ENCODE results near the gene ORAI2. TPM values are rescaled to one million over a fixed set of nuclear protein-coding genes. Genes with fewer than 3 reads are reported as not detected.
"Not testable (repeated sequence)": the region's sequence is repeated elsewhere in the genome, so short reads cannot be mapped to it uniquely, and the experiment has no call there.

The ORAI2 gene
- total RNA-seq, 2 donors from 2014 or later: 30.4 to 54.9 TPM

GRCh38 chr7:102447311-102447710 is 13.9 kb downstream of the ORAI2 start:
- Mint-ChIP-seq H3K4me3 (no peak overlapping the region), H3K27ac (no peak overlapping the region), H3K36me3 (ENCODE audit: low read depth) (peaks cover 28% of the 10 kb centered on the region), H3K4me1 (no peaks in the 10 kb centered on the region), H3K27me3 (no peaks in the 10 kb centered on the region), H3K9me3 (no peaks in the 10 kb centered on the region)
- no peak for ATAC-seq (replicated peaks)

- ATAC-seq (replicated peaks): no peak
- Mint-ChIP-seq H3K4me1 (no peaks in the 10 kb centered on the region), H3K27me3 (no peaks in the 10 kb centered on the region), H3K36me3 (ENCODE audit: low read depth) (peaks cover 20% of the 10 kb centered on the region), H3K27ac (no peak overlapping the region), H3K4me3 (no peak overlapping the region), H3K9me3 (no peaks in the 10 kb centered on the region)
Measured at GRCh38 chr7:102449136-102449535, 15.8 kb downstream of the ORAI2 start.

GRCh38 chr7:102450242-102450641 is 16.9 kb downstream of the ORAI2 start:
- peak; percentile 82 for ATAC-seq (replicated peaks)
- no peaks in the 10 kb centered on the region for H3K9me3 Mint-ChIP-seq
- H3K4me3 Mint-ChIP-seq: no peak overlapping the region
- no peaks in the 10 kb centered on the region for H3K4me1 Mint-ChIP-seq
- no peaks in the 10 kb centered on the region for H3K27me3 Mint-ChIP-seq
- peaks cover 15% of the 10 kb centered on the region for H3K36me3 Mint-ChIP-seq (ENCODE audit: low read depth)
- H3K27ac Mint-ChIP-seq: no peak overlapping the region

- Mint-ChIP-seq H3K4me1 (no peaks in the 10 kb centered on the region), H3K36me3 (ENCODE audit: low read depth) (peaks cover 9% of the 10 kb centered on the region), H3K27me3 (no peaks in the 10 kb centered on the region), H3K4me3 (no peak overlapping the region), H3K9me3 (no peaks in the 10 kb centered on the region), H3K27ac (no peak overlapping the region)
- ATAC-seq (replicated peaks): no peak
Measured at GRCh38 chr7:102451371-102452054, 18.1 kb downstream of the ORAI2 start.

GRCh38 chr7:102452451-102452850 is 19.1 kb downstream of the ORAI2 start:
- H3K36me3 Mint-ChIP-seq (ENCODE audit: low read depth): peaks cover 19% of the 10 kb centered on the region
- H3K27ac Mint-ChIP-seq: no peak overlapping the region
- H3K27me3 Mint-ChIP-seq: no peaks in the 10 kb centered on the region
- no peak overlapping the region for H3K4me3 Mint-ChIP-seq
- no peaks in the 10 kb centered on the region for H3K9me3 Mint-ChIP-seq
- ATAC-seq (replicated peaks): no peak
- no peaks in the 10 kb centered on the region for H3K4me1 Mint-ChIP-seq

- H3K27me3 Mint-ChIP-seq: no peaks in the 10 kb centered on the region
- H3K27ac Mint-ChIP-seq: no peak overlapping the region
- H3K9me3 Mint-ChIP-seq: no peaks in the 10 kb centered on the region
- no peak overlapping the region for H3K4me3 Mint-ChIP-seq
- no peak for ATAC-seq (replicated peaks)
- peaks cover 27% of the 10 kb centered on the region for H3K36me3 Mint-ChIP-seq (ENCODE audit: low read depth)
- H3K4me1 Mint-ChIP-seq: no peaks in the 10 kb centered on the region
Measured at GRCh38 chr7:102453319-102453718, 19.9 kb downstream of the ORAI2 start.

- Mint-ChIP-seq H3K27ac (no peak overlapping the region), H3K36me3 (ENCODE audit: low read depth) (peaks cover 29% of the 10 kb centered on the region), H3K4me1 (no peaks in the 10 kb centered on the region), H3K9me3 (no peaks in the 10 kb centered on the region), H3K4me3 (no peak overlapping the region), H3K27me3 (no peaks in the 10 kb centered on the region)
- no peak for ATAC-seq (replicated peaks)
Measured at GRCh38 chr7:102454468-102454867, 21.1 kb downstream of the ORAI2 start.

- not testable (repeated sequence) for H3K9me3 Mint-ChIP-seq; H3K4me1 Mint-ChIP-seq; H3K4me3 Mint-ChIP-seq; H3K27ac Mint-ChIP-seq; ATAC-seq (replicated peaks); H3K27me3 Mint-ChIP-seq
- H3K36me3 Mint-ChIP-seq (ENCODE audit: low read depth): peaks cover 29% of the 10 kb centered on the region
Measured at GRCh38 chr7:102454932-102455331, 21.6 kb downstream of the ORAI2 start.

- H3K27me3 Mint-ChIP-seq: no peaks in the 10 kb centered on the region
- no peak overlapping the region for H3K4me3 Mint-ChIP-seq
- no peaks in the 10 kb centered on the region for H3K4me1 Mint-ChIP-seq
- peaks cover 29% of the 10 kb centered on the region for H3K36me3 Mint-ChIP-seq (ENCODE audit: low read depth)
- no peaks in the 10 kb centered on the region for H3K9me3 Mint-ChIP-seq
- no peak overlapping the region for H3K27ac Mint-ChIP-seq
- no peak for ATAC-seq (replicated peaks)
Measured at GRCh38 chr7:102455596-102455995, 22.2 kb downstream of the ORAI2 start.

- ATAC-seq (replicated peaks): no peak
- Mint-ChIP-seq H3K9me3 (no peaks in the 10 kb centered on the region), H3K4me3 (no peak overlapping the region), H3K4me1 (no peaks in the 10 kb centered on the region), H3K27me3 (no peaks in the 10 kb centered on the region), H3K36me3 (ENCODE audit: low read depth) (peaks cover 29% of the 10 kb centered on the region), H3K27ac (no peak overlapping the region)
Measured at GRCh38 chr7:102456327-102456726, 23.0 kb downstream of the ORAI2 start.

- no peak overlapping the region for H3K4me3 Mint-ChIP-seq
Measured at GRCh38 chr7:102457352-102457924, 24.1 kb downstream of the ORAI2 start.

GRCh38 chr7:102459221-102459844 is 26.0 kb downstream of the ORAI2 start:
- Mint-ChIP-seq H3K4me1 (peaks cover 12% of the 10 kb centered on the region), H3K4me3 (no peak overlapping the region), H3K27ac (no peak overlapping the region), H3K9me3 (no peaks in the 10 kb centered on the region), H3K27me3 (no peaks in the 10 kb centered on the region), H3K36me3 (ENCODE audit: low read depth) (peaks cover 29% of the 10 kb centered on the region)
- no peak for ATAC-seq (replicated peaks)

More at GRCh38 chr7:102457352-102457924, 24.1 kb downstream of the ORAI2 start:
- Mint-ChIP-seq H3K9me3 (no peaks in the 10 kb centered on the region), H3K36me3 (ENCODE audit: low read depth) (peaks cover 29% of the 10 kb centered on the region), H3K27me3 (no peaks in the 10 kb centered on the region), H3K27ac (no peak overlapping the region), H3K4me1 (peaks cover under 1% of the 10 kb centered on the region)
- no peak for ATAC-seq (replicated peaks)

GRCh38 chr7:102460467-102460866 is 27.1 kb downstream of the ORAI2 start:
- no peak for ATAC-seq (replicated peaks)
- H3K27ac Mint-ChIP-seq: no peak overlapping the region
- peaks cover 12% of the 10 kb centered on the region for H3K4me1 Mint-ChIP-seq
- H3K27me3 Mint-ChIP-seq: no peaks in the 10 kb centered on the region
- no peak overlapping the region for H3K4me3 Mint-ChIP-seq
- H3K36me3 Mint-ChIP-seq (ENCODE audit: low read depth): peaks cover 29% of the 10 kb centered on the region
- no peaks in the 10 kb centered on the region for H3K9me3 Mint-ChIP-seq

GRCh38 chr7:102463841-102464576 is 30.6 kb downstream of the ORAI2 start:
- peak overlapping the region; percentile 89 for H3K27ac Mint-ChIP-seq

More at GRCh38 chr7:102463841-102464576, 30.6 kb downstream of the ORAI2 start:
- peak overlapping the region; percentile 89 for H3K4me3 Mint-ChIP-seq
- H3K36me3 Mint-ChIP-seq (ENCODE audit: low read depth): peaks cover 1% of the 10 kb centered on the region
- ATAC-seq (replicated peaks): no peak
- H3K4me1 Mint-ChIP-seq: peaks cover 16% of the 10 kb centered on the region
- H3K9me3 Mint-ChIP-seq: no peaks in the 10 kb centered on the region
- H3K27me3 Mint-ChIP-seq: no peaks in the 10 kb centered on the region

Data from activated T-helper 17 cell treated with anti-CD3 and anti-CD28 coated beads, Interleukin-2, amount 50 U/mL, for 72 hours (primary cell).